ENCODE data around the gene TBC1D22A. TPM values are rescaled to one million over a fixed set of nuclear protein-coding genes. Genes with fewer than 3 reads are reported as not detected.

The TBC1D22A gene
- total and polyA plus RNA-seq, 9 donors, result 12.5 to 25.6 (median 18.5) TPM

- no peaks in the 10 kb centered on the region for H3K36me3 ChIP-seq
- intact Hi-C loops (cut with DNase I), result no loop called here
- no peak for DNase-seq
- H3K9me3 ChIP-seq, result no peaks in the 10 kb centered on the region
- no peaks in the 10 kb centered on the region for H3K27me3 ChIP-seq
- WGBS, 3 donors, result 88 to 94% (median 91%) methylated on average over 5 of the region's 5 CpGs
- H3K4me1 ChIP-seq (ENCODE audit: insufficient read depth), result no peaks in the 10 kb centered on the region
- H3K27ac ChIP-seq, result no peak overlapping the region
- TF ChIP-seq POLR2A (IDR thresholded peaks at IDR 0.05) (no peak), CTCF (IDR thresholded peaks at IDR 0.05) (no peak)
- no peak overlapping the region for H3K4me3 ChIP-seq
Measured at GRCh38 chr22:47215851-47216250, 453.4 kb downstream of the TBC1D22A start.

DNA sequence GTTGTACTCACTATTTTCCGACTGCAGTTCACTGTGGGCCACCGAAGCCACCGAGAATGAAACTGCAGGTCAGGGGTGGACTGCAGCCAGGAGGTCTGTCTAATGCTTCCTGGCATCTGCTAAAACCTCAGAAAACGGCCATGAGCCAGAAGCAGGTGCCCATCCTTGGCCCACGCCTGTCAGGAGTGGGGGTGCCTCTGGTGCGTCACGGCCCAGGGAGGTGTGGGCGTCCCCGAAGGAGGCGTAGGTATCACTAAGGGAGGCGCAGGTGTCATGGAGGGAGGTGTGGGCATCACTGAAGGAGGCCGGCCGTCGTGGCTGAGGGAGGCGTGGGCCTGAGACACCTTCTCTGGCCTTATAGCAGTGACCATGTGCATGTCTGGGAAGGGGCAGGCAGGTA lies 456.2 kb downstream of the TBC1D22A start:
- H3K4me1 ChIP-seq (ENCODE audit: insufficient read depth), result no peaks in the 10 kb centered on the region
- H3K27me3 ChIP-seq, result no peaks in the 10 kb centered on the region
- H3K9me3 ChIP-seq, result no peaks in the 10 kb centered on the region
- intact Hi-C loops (cut with DNase I), result no loop called here
- DNase-seq, result no peak
- no peaks in the 10 kb centered on the region for H3K36me3 ChIP-seq
- TF ChIP-seq CTCF (IDR thresholded peaks at IDR 0.05) (no peak), EP300 (IDR thresholded peaks at IDR 0.05) (no peak), POLR2A (IDR thresholded peaks at IDR 0.05) (no peak)
- H3K4me3 ChIP-seq, result no peak overlapping the region
- H3K27ac ChIP-seq, result no peak overlapping the region
- WGBS, 3 donors, result 90 to 95% (median 93%) methylated on average over 15 of the region's 15 CpGs

DNA sequence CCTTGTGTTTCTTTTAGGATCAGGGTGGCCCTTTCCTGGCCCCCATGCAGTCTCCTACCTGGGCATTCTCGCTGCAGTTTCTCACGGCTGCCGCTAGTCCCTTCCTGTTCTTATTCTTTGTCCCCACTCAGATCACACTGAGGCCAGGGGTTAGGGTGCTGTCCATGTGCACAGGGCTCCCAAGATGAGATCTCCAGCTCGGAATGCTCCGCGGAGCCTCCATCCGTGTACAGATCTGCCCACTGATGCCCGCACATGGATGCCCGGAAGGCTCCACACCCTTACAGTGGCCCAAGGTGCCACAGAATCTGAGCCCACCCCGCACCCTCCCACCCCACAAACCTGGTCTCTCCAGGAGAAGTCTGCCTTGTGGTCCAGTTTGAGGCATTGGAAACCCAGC lies 457.3 kb downstream of the TBC1D22A start:
- Histone ChIP-seq H3K4me3 (no peak overlapping the region), H3K9me3 (no peaks in the 10 kb centered on the region), H3K36me3 (no peaks in the 10 kb centered on the region), H3K27ac (no peak overlapping the region), H3K27me3 (no peaks in the 10 kb centered on the region), H3K4me1 (ENCODE audit: insufficient read depth) (no peaks in the 10 kb centered on the region)
- no peak for DNase-seq
- intact Hi-C loops (cut with DNase I), result no loop called here
- no peak for TF ChIP-seq POLR2A (IDR thresholded peaks at IDR 0.05)
- TF ChIP-seq CTCF (IDR thresholded peaks at IDR 0.05), result no peak
- no peak for TF ChIP-seq EP300 (IDR thresholded peaks at IDR 0.05)
- WGBS, 3 donors, result 90 to 96% (median 96%) methylated on average over 10 of the region's 10 CpGs

GRCh38 chr22:47220752-47221151 lies 458.3 kb downstream of the TBC1D22A start:
- intact Hi-C loops (cut with DNase I), result no loop called here
- WGBS, 3 donors, result 87 to 95% (median 87%) methylated on average over 5 of the region's 5 CpGs
- H3K36me3 ChIP-seq, result no peaks in the 10 kb centered on the region
- no peak overlapping the region for H3K27ac ChIP-seq
- DNase-seq, result no peak
- TF ChIP-seq CTCF (IDR thresholded peaks at IDR 0.05), result no peak
- TF ChIP-seq POLR2A (IDR thresholded peaks at IDR 0.05), result no peak
- no peak for TF ChIP-seq EP300 (IDR thresholded peaks at IDR 0.05)
- H3K27me3 ChIP-seq, result no peaks in the 10 kb centered on the region
- H3K4me3 ChIP-seq, result no peak overlapping the region
- H3K4me1 ChIP-seq (ENCODE audit: insufficient read depth), result no peaks in the 10 kb centered on the region
- H3K9me3 ChIP-seq, result no peaks in the 10 kb centered on the region

Measured in ovary (tissue), 9 donors.